ENCODE measurements around the gene MRE11. TPM values are rescaled to one million over a fixed set of nuclear protein-coding genes. Genes with fewer than 3 reads are reported as not detected.

MRE11 gene
- 42.6 and 44.4 TPM in 2 replicates for total RNA-seq (2014; rRNA removed; shearing (Covaris generic))
- 62.1 and 64.8 TPM in 2 replicates for total RNA-seq (2022)
- Bru-seq, nascent RNA, result percentile 88 among the genes with signal in this experiment
- percentile 88 among the genes with signal in this experiment for BruChase-seq, experiment 1, labeled RNA remaining after a 6-hour chase
- BruChase-seq, experiment 2, labeled RNA remaining after a 2-hour chase, result percentile 90 among the genes with signal in this experiment
- long read RNA-seq, full-length matches to known transcripts, result 10 of 75 reads
- long read RNA-seq, partial matches to known transcripts, result 29 of 75 reads
- long read RNA-seq, other reads (novel, unspliced or antisense), result 36 of 75 reads

DNA sequence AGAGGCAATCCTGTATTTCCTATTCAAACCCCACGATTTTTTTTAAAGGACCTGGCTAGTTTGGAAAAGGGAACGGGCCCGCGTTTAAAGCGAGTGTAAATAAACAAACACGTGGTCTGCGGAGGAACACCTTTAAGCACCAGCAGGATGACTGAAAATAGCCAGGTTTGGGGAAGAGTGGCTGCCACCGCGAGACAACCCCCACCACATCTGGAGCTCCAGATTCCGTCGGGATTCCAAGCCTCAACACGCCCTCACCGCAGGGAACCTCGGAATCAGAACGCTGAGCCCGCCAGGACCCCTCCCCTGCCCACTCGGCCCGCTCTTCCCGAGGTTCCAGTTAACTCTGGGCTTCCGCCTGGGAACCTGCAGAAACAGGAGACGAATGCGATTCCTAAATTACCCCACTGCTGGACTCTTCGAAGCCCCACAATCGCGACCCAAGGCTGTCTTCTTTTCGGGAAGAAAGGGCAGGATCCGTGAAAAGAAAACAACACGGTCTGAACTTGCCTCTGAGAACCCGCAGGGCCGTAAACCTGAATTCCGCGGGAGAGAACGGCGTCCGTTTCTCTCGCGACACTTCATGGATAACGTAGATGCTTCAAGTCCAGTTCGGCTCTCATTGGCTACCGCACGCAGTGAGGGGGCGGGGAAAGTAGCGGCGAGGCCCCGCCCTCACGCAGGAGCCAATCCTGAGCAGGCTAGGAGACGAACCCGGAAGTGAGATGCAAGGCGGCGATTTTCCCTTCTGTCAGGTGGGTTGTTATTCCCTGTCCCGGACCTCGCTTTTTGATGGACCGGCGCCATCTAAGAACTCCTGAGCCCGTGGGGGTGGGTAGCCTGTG lies at the start of gene MRE11, which contains the start of gene ANKRD49:
Gene MRE11 (minus strand): TSS at position 564 of the 845 bp plus-strand sequence. CDS start 1,043 bp downstream, outside the sequence.
Gene ANKRD49 (plus strand): TSS at position 704 of the 845 bp plus-strand sequence. CDS start 2,710 bp downstream, outside the sequence.
- intact Hi-C loops (cut with micrococcal nuclease; ENCODE audit: unreplicated experiment), result loop anchor here (5.0 to 10.0 kb wide), 2 partner anchors 366 to 699 kb away; partner anchors contain the start of gene PANX1
- peak; percentile 97 for DNase-seq (ENCODE audit: low spot score)
- BruUV-seq (replicated peaks), result TSS peak; percentile 76
- POLR2A ChIA-PET, result interaction anchor here (0.6 to 1.7 kb wide), 5 partner anchors 9 to 703 kb away, joined by 3 to 5 read pairs (median 3); no protein-coding TSS in a partner anchor
- peaks cover 25% of the 10 kb centered on the region for H3K4me1 ChIP-seq (ENCODE audit: insufficient read depth, low read length, poor library complexity, severe bottlenecking)
- no peaks in the 10 kb centered on the region for H3K9me3 ChIP-seq (ENCODE audit: low read length)
- peak within 1 kb of the TSS; percentile 95 for H2AFZ ChIP-seq (ENCODE audit: low read length)
- peaks cover 25% of the 10 kb centered on the region; the same call in 1 of the 2 replicates for H4K20me1 ChIP-seq (ENCODE audit: insufficient read depth, low read length)
- peak within 1 kb of the TSS; percentile 96 for H3K4me2 ChIP-seq (ENCODE audit: low read length)
- CTCF ChIA-PET (ENCODE audit: unreplicated experiment), result no interaction called here
- no peaks in the 10 kb centered on the region for H3K9me2 ChIP-seq (ENCODE audit: insufficient read depth, low read length)
- H3K36me3 ChIP-seq (ENCODE audit: insufficient read depth, low read length), result peaks cover 44% of the 10 kb centered on the region
- peak within 1 kb of the TSS; percentile 58 for H3K27ac ChIP-seq (ENCODE audit: low read depth, low read length, poor library complexity, severe bottlenecking)
- H3K4me3 ChIP-seq (ENCODE audit: low read depth, low read length, poor library complexity, severe bottlenecking), result peak within 1 kb of the TSS; percentile 88
- peaks cover 56% of the 10 kb centered on the region for H3K79me2 ChIP-seq (ENCODE audit: insufficient read depth, low read depth, low read length)
- TF ChIP-seq, protein P1, sequence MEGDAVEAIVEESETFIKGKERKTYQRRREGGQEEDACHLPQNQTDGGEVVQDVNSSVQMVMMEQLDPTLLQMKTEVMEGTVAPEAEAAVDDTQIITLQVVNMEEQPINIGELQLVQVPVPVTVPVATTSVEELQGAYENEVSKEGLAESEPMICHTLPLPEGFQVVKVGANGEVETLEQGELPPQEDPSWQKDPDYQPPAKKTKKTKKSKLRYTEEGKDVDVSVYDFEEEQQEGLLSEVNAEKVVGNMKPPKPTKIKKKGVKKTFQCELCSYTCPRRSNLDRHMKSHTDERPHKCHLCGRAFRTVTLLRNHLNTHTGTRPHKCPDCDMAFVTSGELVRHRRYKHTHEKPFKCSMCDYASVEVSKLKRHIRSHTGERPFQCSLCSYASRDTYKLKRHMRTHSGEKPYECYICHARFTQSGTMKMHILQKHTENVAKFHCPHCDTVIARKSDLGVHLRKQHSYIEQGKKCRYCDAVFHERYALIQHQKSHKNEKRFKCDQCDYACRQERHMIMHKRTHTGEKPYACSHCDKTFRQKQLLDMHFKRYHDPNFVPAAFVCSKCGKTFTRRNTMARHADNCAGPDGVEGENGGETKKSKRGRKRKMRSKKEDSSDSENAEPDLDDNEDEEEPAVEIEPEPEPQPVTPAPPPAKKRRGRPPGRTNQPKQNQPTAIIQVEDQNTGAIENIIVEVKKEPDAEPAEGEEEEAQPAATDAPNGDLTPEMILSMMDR (conservative IDR thresholded peaks at IDR 0.05; ENCODE audit: low read length), result no peak
- no peak for TF ChIP-seq EZH2phosphoT487 (IDR thresholded peaks at IDR 0.05; ENCODE audit: borderline replicate concordance, low read depth, low read length)

DNA sequence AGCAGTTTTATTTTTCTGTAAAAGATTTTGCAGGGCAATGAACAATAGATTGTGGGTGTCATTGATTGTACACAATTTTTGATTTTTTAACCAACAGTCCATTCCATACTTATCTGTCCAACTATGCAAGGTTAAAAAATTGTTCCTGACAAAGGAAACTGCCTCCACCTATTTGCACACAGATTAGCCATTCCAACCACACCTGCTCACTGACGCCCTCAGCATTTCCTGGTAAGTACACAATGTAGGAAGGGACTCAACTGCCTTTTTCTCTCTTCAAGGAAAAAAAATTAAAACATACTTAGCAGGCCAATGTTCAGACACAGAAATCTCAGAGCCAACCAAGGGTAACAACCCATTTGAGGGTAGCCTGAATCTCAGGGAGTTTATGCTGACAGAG lies 45.8 kb upstream of the MRE11 start:
- DNase-seq (ENCODE audit: low spot score), result no peak
- Histone ChIP-seq H3K4me3 (ENCODE audit: low read depth, low read length, poor library complexity, severe bottlenecking) (no peak overlapping the region), H3K79me2 (ENCODE audit: insufficient read depth, low read depth, low read length) (no peaks in the 10 kb centered on the region), H4K20me1 (ENCODE audit: insufficient read depth, low read length) (no peaks in the 10 kb centered on the region), H3K36me3 (ENCODE audit: insufficient read depth, low read length) (no peaks in the 10 kb centered on the region), H3K9me3 (ENCODE audit: low read length) (no peaks in the 10 kb centered on the region), H3K4me1 (ENCODE audit: insufficient read depth, low read length, poor library complexity, severe bottlenecking) (peaks cover 4% of the 10 kb centered on the region), H3K4me2 (ENCODE audit: low read length) (no peak overlapping the region), H2AFZ (ENCODE audit: low read length) (no peak overlapping the region), H3K9me2 (ENCODE audit: insufficient read depth, low read length) (no peaks in the 10 kb centered on the region), H3K27ac (ENCODE audit: low read depth, low read length, poor library complexity, severe bottlenecking) (no peak overlapping the region)
- POLR2A ChIA-PET, result no interaction called here
- CTCF ChIA-PET (ENCODE audit: unreplicated experiment), result no interaction called here
- BruUV-seq (replicated peaks), result no TSS peak
- intact Hi-C loops (cut with micrococcal nuclease; ENCODE audit: unreplicated experiment), result no loop called here
- TF ChIP-seq, protein P1 (conservative IDR thresholded peaks at IDR 0.05; ENCODE audit: low read length), result no peak
- no peak for TF ChIP-seq EZH2phosphoT487 (IDR thresholded peaks at IDR 0.05; ENCODE audit: borderline replicate concordance, low read depth, low read length)

Measured in OCI-LY7 (cell line).